Gastroesophageal sphincter (tissue), 4 donors: Measurements from ENCODE around the gene VPS13C. TPM values are rescaled to one million over a fixed set of nuclear protein-coding genes. Genes with fewer than 3 reads are reported as not detected.

Experiments used
- ATAC-seq: fragments of 150-250 bp; one replicate; pipeline ENCODE4 v1.9.1; 2016; ENCODE audit warnings: mild to moderate bottlenecking, moderate library complexity
- H3K27ac ChIP-seq, 4 donors: fragments of 200-600 bp; sonication (generic) in 3 of 4; 1 replicate in 3 of 4; 2 replicates in 1 of 4; pipeline ENCODE4 v1.5.1; 2016 to 2019
- H3K27me3 ChIP-seq: fragments of 200-600 bp; sonication (generic); one replicate; pipeline ENCODE4 v1.5.1; 2019
- H3K36me3 ChIP-seq, 2 donors: fragments of 200-600 bp; sonication (generic); one replicate each; pipeline ENCODE4 v1.5.1; 2019; ENCODE audit warnings: control low read depth in 1 of 2
- H3K4me1 ChIP-seq, 3 donors: fragments of 200-600 bp; sonication (generic); 1 replicate in 2 of 3; 2 replicates in 1 of 3; pipeline ENCODE4 v1.5.1; 2016 to 2019; ENCODE audit warnings: control low read depth in 2 of 3
- H3K4me3 ChIP-seq, 2 donors: fragments of 200-600 bp; sonication (generic); one replicate each; pipeline ENCODE4 v1.5.1; 2019; ENCODE audit warnings: mild to moderate bottlenecking in 1 of 2, moderate library complexity in 1 of 2
- H3K9me3 ChIP-seq, 3 donors: fragments of 200-600 bp; sonication (generic); one replicate each; pipeline ENCODE4 v1.5.1; 2017 to 2019; ENCODE audit warnings: control low read depth in 2 of 3
- CTCF ChIP-seq, 4 experiments: fragments of 200-600 bp in 2 of 4; fragments of 450-650 bp in 2 of 4; sonication (generic) in 1 of 4; IDR thresholded peaks; one replicate each; pipeline ENCODE4 v1.5.1; 2017 to 2019; ENCODE audit warnings: antibody characterized with exemption in 4 of 4, mild to moderate bottlenecking in 2 of 4, moderate library complexity in 2 of 4
- EP300 ChIP-seq: sonication (generic); formaldehyde crosslinking; IDR thresholded peaks from one replicate; pipeline ENCODE4 v1.6.1; 2017; ENCODE audit warnings: antibody characterized with exemption, mild to moderate bottlenecking
- POLR2A ChIP-seq, 2 donors: fragments of 450-650 bp; IDR thresholded peaks; one replicate each; pipeline ENCODE4 v1.6.1; 2017; ENCODE audit warnings: antibody characterized with exemption in 2 of 2, mild to moderate bottlenecking in 2 of 2, moderate library complexity in 1 of 2
- POLR2AphosphoS5 ChIP-seq: sonication (generic); formaldehyde crosslinking; IDR thresholded peaks from one replicate; pipeline ENCODE4 v1.6.1; 2017; ENCODE audit warnings: antibody characterized with exemption
- WGBS, 2 donors: methylation state at CpG; one replicate each; pipeline ENCODE4 v1.1.5; 2018; ENCODE audit warnings: low coverage in 1 of 2; 5-methylcytosine and 5-hydroxymethylcytosine counted together
- total RNA-seq, 4 donors: library from RNA; depleted of rRNA; stranded (reverse); fragments of >200 nt; gene quantifications; one replicate each; pipeline ENCODE4 v1.1.0, GENCODE V29; 2016

The VPS13C gene
- total RNA-seq, 4 donors from 2014 or later: 62.2 to 108 (median 83.4) TPM

- H3K27me3 ChIP-seq: no peaks in the 10 kb centered on the region
- H3K9me3 ChIP-seq: no peaks in the 10 kb centered on the region
- no peak overlapping the region for H3K4me3 ChIP-seq
- H3K4me1 ChIP-seq: peaks cover 0 to 7% (median 6%) of the 10 kb centered on the region in 3 donors
- H3K36me3 ChIP-seq: no peaks in the 10 kb centered on the region
- 74 to 83% methylated on average over 3 of the region's 3 CpGs for whole genome bisulfite sequencing, 2 donors
- ATAC-seq: no peak
- H3K27ac ChIP-seq: no peak overlapping the region
- no peak for TF ChIP-seq POLR2A (IDR thresholded peaks at IDR 0.05)
- no peak for TF ChIP-seq CTCF (IDR thresholded peaks at IDR 0.05)
- no peak for TF ChIP-seq POLR2AphosphoS5
- no peak for TF ChIP-seq EP300
Observed at GRCh38 chr15:62106096-62106495, 45.8 kb upstream of the VPS13C start.

- no peaks in the 10 kb centered on the region for H3K9me3 ChIP-seq
- no peak overlapping the region for H3K4me3 ChIP-seq
- no peaks in the 10 kb centered on the region for H3K36me3 ChIP-seq
- no peak for ATAC-seq
- WGBS, 2 donors: 60 to 92% methylated on average over 1 to 9 of the region's 11 CpGs
- H3K27me3 ChIP-seq: no peaks in the 10 kb centered on the region
- H3K27ac ChIP-seq: no peak overlapping the region
- TF ChIP-seq EP300 (no peak), CTCF (IDR thresholded peaks at IDR 0.05) (no peak), POLR2AphosphoS5 (no peak), POLR2A (IDR thresholded peaks at IDR 0.05) (no peak)
- H3K4me1 ChIP-seq: peaks cover 0 to 6% (median 6%) of the 10 kb centered on the region in 3 donors
Observed at GRCh38 chr15:62105266-62105665, 45.0 kb upstream of the VPS13C start.

- WGBS, 2 donors: 79 to 83% methylated on average over 4 to 5 of the region's 5 CpGs
- ATAC-seq: no peak
- H3K4me3 ChIP-seq: no peak overlapping the region
- H3K27ac ChIP-seq: no peak overlapping the region
- H3K4me1 ChIP-seq: peaks cover 0 to 2% (median 2%) of the 10 kb centered on the region in 3 donors
- no peaks in the 10 kb centered on the region for H3K36me3 ChIP-seq
- no peak for TF ChIP-seq CTCF (IDR thresholded peaks at IDR 0.05)
- no peak for TF ChIP-seq POLR2AphosphoS5
- TF ChIP-seq POLR2A (IDR thresholded peaks at IDR 0.05): no peak
- TF ChIP-seq EP300: no peak
- no peaks in the 10 kb centered on the region for H3K27me3 ChIP-seq
- H3K9me3 ChIP-seq: no peaks in the 10 kb centered on the region
Observed at GRCh38 chr15:62104846-62105245, 44.6 kb upstream of the VPS13C start.

GRCh38 chr15:62104401-62104800, 44.2 kb upstream of the VPS13C start:
- Histone ChIP-seq H3K4me1 (peaks cover 0 to under 1% (median 0%) of the 10 kb centered on the region in 3 donors), H3K27me3 (no peaks in the 10 kb centered on the region), H3K9me3 (no peaks in the 10 kb centered on the region), H3K27ac (no peak overlapping the region), H3K4me3 (no peak overlapping the region), H3K36me3 (no peaks in the 10 kb centered on the region)
- no peak for ATAC-seq
- TF ChIP-seq POLR2A (IDR thresholded peaks at IDR 0.05): no peak
- no peak for TF ChIP-seq POLR2AphosphoS5
- no peak for TF ChIP-seq CTCF (IDR thresholded peaks at IDR 0.05)
- no peak for TF ChIP-seq EP300
- WGBS, 2 donors: 61 to 100% methylated on average over 2 of the region's 3 CpGs

- Histone ChIP-seq H3K36me3 (no peaks in the 10 kb centered on the region), H3K9me3 (no peaks in the 10 kb centered on the region), H3K4me3 (no peak overlapping the region), H3K27ac (no peak overlapping the region), H3K4me1 (peaks cover 0 to 7% (median 0%) of the 10 kb centered on the region in 3 donors), H3K27me3 (no peaks in the 10 kb centered on the region)
- WGBS, 2 donors: 83 to 92% methylated on average over 6 to 7 of the region's 7 CpGs
- no peak for TF ChIP-seq POLR2A (IDR thresholded peaks at IDR 0.05)
- no peak for TF ChIP-seq EP300
- no peak for TF ChIP-seq POLR2AphosphoS5
- TF ChIP-seq CTCF (IDR thresholded peaks at IDR 0.05): no peak
- no peak for ATAC-seq
Observed at GRCh38 chr15:62103431-62103830, 43.2 kb upstream of the VPS13C start.
